Skeletal muscle satellite cell (primary cell): ENCODE results near the gene NDUFS3. TPM values are rescaled to one million over a fixed set of nuclear protein-coding genes. Genes with fewer than 3 reads are reported as not detected.

Experiments used
- H3K27me3 ChIP-seq: 2 replicates; pipeline ENCODE4 v1.7.0; 2013; ENCODE audit warnings: low read length; ENCODE audit not compliant: control insufficient read depth, insufficient read depth
- H3K36me3 ChIP-seq: 2 replicates; pipeline ENCODE4 v1.7.0; 2013; ENCODE audit warnings: mild to moderate bottlenecking, control low read depth, low read length; ENCODE audit not compliant: insufficient read depth
- H3K4me1 ChIP-seq: 2 replicates; pipeline ENCODE4 v1.7.0; 2013; ENCODE audit warnings: low read length; ENCODE audit not compliant: control insufficient read depth, insufficient read depth
- H3K4me2 ChIP-seq: 2 replicates; pipeline ENCODE4 v1.7.0; 2013; ENCODE audit warnings: mild to moderate bottlenecking, low read length
- H3K4me3 ChIP-seq: 2 replicates; pipeline ENCODE4 v1.7.0; 2013; ENCODE audit warnings: low read length
- H3K9ac ChIP-seq: 2 replicates; pipeline ENCODE4 v1.7.0; 2013; ENCODE audit warnings: mild to moderate bottlenecking, low read depth, low read length, moderate library complexity
- H3K9me3 ChIP-seq: replicated peaks from 2 replicates; pipeline ENCODE4 v1.7.0; 2013; ENCODE audit warnings: mild to moderate bottlenecking, control low read depth, low read length
- small RNA-seq: library from RNA; depleted of rRNA; stranded (forward); fragments of <200 nt; gene quantifications from one replicate; pipeline ENCODE3, GENCODE V24; 2012

NDUFS3 gene

GRCh38 chr11:47616726-47617416 lies 38.0 kb downstream of the NDUFS3 start:
- no peak overlapping the region for H3K4me3 ChIP-seq
- peaks cover 14% of the 10 kb centered on the region for H3K4me1 ChIP-seq
- peaks cover 34% of the 10 kb centered on the region for H3K36me3 ChIP-seq
- H3K9me3 ChIP-seq, result no peaks in the 10 kb centered on the region
- H3K9ac ChIP-seq, result no peak overlapping the region
- H3K4me2 ChIP-seq, result peak overlapping the region; percentile 25
- H3K27me3 ChIP-seq, result no peaks in the 10 kb centered on the region

DNA sequence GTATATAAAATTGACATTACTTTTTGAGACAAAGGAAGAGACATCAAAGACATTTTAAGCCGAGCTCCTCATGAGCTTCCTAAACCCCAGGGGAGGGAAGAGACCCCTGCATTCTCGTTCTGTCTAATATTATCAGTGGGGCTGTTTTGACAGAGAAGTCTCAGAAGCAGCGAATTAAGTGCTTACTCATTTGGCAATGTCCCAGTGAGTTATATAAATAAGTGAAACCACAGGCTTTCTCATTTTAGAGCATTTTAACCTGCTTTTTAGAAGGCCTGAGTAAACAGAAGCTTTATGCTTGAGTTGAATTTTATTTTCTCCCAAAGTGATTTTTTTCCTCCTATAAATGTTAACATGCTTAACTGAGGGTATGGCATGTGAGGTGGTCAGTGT lies 38.5 kb downstream of the NDUFS3 start:
- Histone ChIP-seq H3K36me3 (peaks cover 39% of the 10 kb centered on the region), H3K9me3 (no peaks in the 10 kb centered on the region), H3K4me1 (peaks cover 14% of the 10 kb centered on the region), H3K27me3 (no peaks in the 10 kb centered on the region), H3K4me2 (peak overlapping the region; percentile 25), H3K9ac (no peak overlapping the region), H3K4me3 (no peak overlapping the region)

DNA sequence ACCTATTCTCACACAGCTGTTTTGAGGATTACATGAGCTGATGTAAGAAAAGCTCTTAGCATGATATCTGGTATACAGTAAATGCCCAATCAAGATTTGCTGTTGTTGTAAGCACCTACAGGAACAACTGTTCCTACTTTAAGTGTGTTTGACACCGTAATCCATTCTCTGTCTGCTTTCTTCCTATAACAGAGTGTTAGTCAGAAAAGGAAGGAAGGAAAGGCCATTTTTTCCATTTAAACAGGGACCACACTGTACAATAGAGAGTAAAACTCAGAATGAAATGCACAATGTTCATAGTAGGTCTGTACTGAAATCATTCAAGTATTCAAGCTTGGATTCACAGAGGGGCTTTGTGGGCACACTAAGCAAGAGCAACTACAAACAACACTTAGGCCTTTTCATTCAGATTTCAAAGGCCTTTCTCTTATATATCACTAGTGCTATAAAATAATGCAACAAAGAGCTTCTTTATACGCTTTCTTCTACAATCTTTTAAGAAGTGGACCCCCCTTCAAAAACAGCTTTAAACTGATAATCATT lies 42.0 kb downstream of the NDUFS3 start:
- no peak overlapping the region for H3K9ac ChIP-seq
- no peaks in the 10 kb centered on the region for H3K9me3 ChIP-seq
- H3K4me2 ChIP-seq, result no peak overlapping the region
- H3K4me3 ChIP-seq, result no peak overlapping the region
- H3K4me1 ChIP-seq, result peaks cover 14% of the 10 kb centered on the region
- no peaks in the 10 kb centered on the region for H3K27me3 ChIP-seq
- H3K36me3 ChIP-seq, result peaks cover 59% of the 10 kb centered on the region

- Histone ChIP-seq H3K9me3 (no peaks in the 10 kb centered on the region), H3K4me3 (no peak overlapping the region), H3K9ac (no peak overlapping the region), H3K36me3 (peaks cover 74% of the 10 kb centered on the region), H3K4me2 (no peak overlapping the region), H3K4me1 (no peaks in the 10 kb centered on the region), H3K27me3 (no peaks in the 10 kb centered on the region)
Measured at GRCh38 chr11:47626234-47626633, 47.4 kb downstream of the NDUFS3 start.

- peaks cover 68% of the 10 kb centered on the region for H3K36me3 ChIP-seq
- H3K27me3 ChIP-seq, result no peaks in the 10 kb centered on the region
- no peak overlapping the region for H3K4me3 ChIP-seq
- no peak overlapping the region for H3K9ac ChIP-seq
- H3K4me2 ChIP-seq, result no peak overlapping the region
- no peaks in the 10 kb centered on the region for H3K4me1 ChIP-seq
- no peaks in the 10 kb centered on the region for H3K9me3 ChIP-seq
Measured at GRCh38 chr11:47628026-47628425, 49.2 kb downstream of the NDUFS3 start.

- H3K36me3 ChIP-seq, result peaks cover 65% of the 10 kb centered on the region
- no peak overlapping the region for H3K4me2 ChIP-seq
- H3K9ac ChIP-seq, result no peak overlapping the region
- no peaks in the 10 kb centered on the region for H3K4me1 ChIP-seq
- no peaks in the 10 kb centered on the region for H3K27me3 ChIP-seq
- H3K4me3 ChIP-seq, result no peak overlapping the region
- H3K9me3 ChIP-seq, result no peaks in the 10 kb centered on the region
Measured at GRCh38 chr11:47631473-47631872, 52.6 kb downstream of the NDUFS3 start.

Small RNAs within 50 kb of the gene (small RNA-seq; reads per million reads assigned to genes)
- gene RN7SL652P, result not detected
- gene RNU5E-10P, result not detected
